GM12878 (cell line): Measurements from ENCODE around the gene SNED1.

Experiments used
- SMC3 ChIP-seq: IDR thresholded peaks from 2 replicates; pipeline ENCODE4 v1.6.1; 2011; ENCODE audit warnings: low read length, improper control_type of control experiment, borderline replicate concordance
- TF ChIP-seq, protein P1 (sequence below), 3 experiments: IDR thresholded peaks in 2 of 3; conservative IDR thresholded peaks in 1 of 3; 2 replicates each; pipeline ENCODE4 v1.5.1; 2011; ENCODE audit warnings: low read depth in 3 of 3, low read length in 3 of 3, mild to moderate bottlenecking in 3 of 3, control low read depth in 2 of 3, moderate library complexity in 2 of 3, inconsistent platforms in 1 of 3, mixed read lengths in 1 of 3; ENCODE audit not compliant: control insufficient read depth in 2 of 3, insufficient read depth in 1 of 3; ENCODE audit errors: extremely low read depth in 1 of 3

DNA sequence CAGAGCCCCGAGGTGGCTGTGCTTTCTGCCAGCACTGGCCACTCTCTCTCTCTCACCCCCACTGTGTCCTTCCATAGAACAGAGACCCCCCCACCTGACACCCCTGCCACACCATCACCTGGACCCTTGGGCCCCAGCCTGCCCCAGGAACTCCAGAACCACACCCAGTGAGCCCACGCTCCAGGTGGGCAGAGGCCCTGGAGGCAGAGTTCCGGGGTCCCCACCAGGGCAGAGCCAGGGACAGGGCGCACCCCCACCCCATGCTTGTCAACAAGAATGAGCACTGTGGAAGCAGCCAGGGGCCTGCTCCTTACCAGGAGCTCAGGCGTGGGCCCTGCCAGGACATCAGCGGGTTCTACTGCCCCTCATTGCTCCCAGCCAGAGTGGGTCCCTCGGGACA lies 136.3 kb downstream of the SNED1 start:
- TF ChIP-seq SMC3 = no peak
- TF ChIP-seq, protein P1, sequence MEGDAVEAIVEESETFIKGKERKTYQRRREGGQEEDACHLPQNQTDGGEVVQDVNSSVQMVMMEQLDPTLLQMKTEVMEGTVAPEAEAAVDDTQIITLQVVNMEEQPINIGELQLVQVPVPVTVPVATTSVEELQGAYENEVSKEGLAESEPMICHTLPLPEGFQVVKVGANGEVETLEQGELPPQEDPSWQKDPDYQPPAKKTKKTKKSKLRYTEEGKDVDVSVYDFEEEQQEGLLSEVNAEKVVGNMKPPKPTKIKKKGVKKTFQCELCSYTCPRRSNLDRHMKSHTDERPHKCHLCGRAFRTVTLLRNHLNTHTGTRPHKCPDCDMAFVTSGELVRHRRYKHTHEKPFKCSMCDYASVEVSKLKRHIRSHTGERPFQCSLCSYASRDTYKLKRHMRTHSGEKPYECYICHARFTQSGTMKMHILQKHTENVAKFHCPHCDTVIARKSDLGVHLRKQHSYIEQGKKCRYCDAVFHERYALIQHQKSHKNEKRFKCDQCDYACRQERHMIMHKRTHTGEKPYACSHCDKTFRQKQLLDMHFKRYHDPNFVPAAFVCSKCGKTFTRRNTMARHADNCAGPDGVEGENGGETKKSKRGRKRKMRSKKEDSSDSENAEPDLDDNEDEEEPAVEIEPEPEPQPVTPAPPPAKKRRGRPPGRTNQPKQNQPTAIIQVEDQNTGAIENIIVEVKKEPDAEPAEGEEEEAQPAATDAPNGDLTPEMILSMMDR (IDR thresholded peaks at IDR 0.05 in 2 of 3, conservative IDR thresholded peaks at IDR 0.05 in 1 of 3; ENCODE audit: control insufficient read depth in 2 of 3, extremely low read depth in 1 of 3, insufficient read depth in 1 of 3, low read depth in 3 of 3, low read length in 3 of 3) = no peak
